Measurements from ENCODE around the gene TNFSF15. TPM values are rescaled to one million over a fixed set of nuclear protein-coding genes. Genes with fewer than 3 reads are reported as not detected.

The TNFSF15 gene
- total RNA-seq, 2 donors from 2014 or later: 1.7 to 9.0 TPM

GRCh38 chr9:114834386-114834785, 28.5 kb upstream of the TNFSF15 start:
- Histone ChIP-seq H3K4me3 (no peak overlapping the region), H3K27me3 (replicated peaks; ENCODE audit: insufficient read depth) (no peaks in the 10 kb centered on the region), H3K27ac (no peak overlapping the region), H3K4me1 (replicated peaks) (no peaks in the 10 kb centered on the region), H3K36me3 (no peaks in the 10 kb centered on the region), H3K9me3 (no peaks in the 10 kb centered on the region)
- DNase-seq (ENCODE audit: low spot score): no peak
- intact Hi-C loops (cut with DNase I): no loop called here
- TF ChIP-seq POLR2AphosphoS5 (IDR thresholded peaks at IDR 0.05): no peak

DNA sequence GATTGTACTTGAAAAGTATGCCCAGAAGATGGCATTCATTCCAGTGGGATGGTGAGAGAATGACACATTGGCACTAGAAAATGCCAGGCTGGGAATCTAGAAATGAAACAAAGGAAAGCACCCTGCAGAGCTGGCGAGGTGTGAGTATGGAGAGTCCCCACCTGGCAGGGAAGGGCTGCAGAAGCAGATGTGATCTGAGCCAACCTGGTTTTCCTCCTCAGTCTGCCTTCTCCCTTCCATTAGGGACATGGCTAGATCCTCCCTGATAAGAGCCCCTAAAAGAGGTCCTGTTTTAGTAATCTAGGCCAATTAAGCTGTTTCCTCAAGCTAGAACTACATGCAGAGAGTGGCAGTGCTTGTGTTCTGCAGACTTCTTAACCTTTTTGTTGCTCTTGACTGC, 24.7 kb upstream of the TNFSF15 start:
- H3K4me1 ChIP-seq (replicated peaks): no peaks in the 10 kb centered on the region
- DNase-seq (ENCODE audit: low spot score): no peak
- H3K27ac ChIP-seq: no peak overlapping the region
- TF ChIP-seq POLR2AphosphoS5 (IDR thresholded peaks at IDR 0.05): no peak
- no peak for TF ChIP-seq POLR2A (IDR thresholded peaks at IDR 0.05)
- TF ChIP-seq, protein P1, sequence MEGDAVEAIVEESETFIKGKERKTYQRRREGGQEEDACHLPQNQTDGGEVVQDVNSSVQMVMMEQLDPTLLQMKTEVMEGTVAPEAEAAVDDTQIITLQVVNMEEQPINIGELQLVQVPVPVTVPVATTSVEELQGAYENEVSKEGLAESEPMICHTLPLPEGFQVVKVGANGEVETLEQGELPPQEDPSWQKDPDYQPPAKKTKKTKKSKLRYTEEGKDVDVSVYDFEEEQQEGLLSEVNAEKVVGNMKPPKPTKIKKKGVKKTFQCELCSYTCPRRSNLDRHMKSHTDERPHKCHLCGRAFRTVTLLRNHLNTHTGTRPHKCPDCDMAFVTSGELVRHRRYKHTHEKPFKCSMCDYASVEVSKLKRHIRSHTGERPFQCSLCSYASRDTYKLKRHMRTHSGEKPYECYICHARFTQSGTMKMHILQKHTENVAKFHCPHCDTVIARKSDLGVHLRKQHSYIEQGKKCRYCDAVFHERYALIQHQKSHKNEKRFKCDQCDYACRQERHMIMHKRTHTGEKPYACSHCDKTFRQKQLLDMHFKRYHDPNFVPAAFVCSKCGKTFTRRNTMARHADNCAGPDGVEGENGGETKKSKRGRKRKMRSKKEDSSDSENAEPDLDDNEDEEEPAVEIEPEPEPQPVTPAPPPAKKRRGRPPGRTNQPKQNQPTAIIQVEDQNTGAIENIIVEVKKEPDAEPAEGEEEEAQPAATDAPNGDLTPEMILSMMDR (IDR thresholded peaks at IDR 0.05): no peak
- 50% methylated on average over 1 of the region's 1 CpG for WGBS
- H3K4me3 ChIP-seq: no peak overlapping the region
- no peaks in the 10 kb centered on the region for H3K27me3 ChIP-seq (replicated peaks; ENCODE audit: insufficient read depth)
- intact Hi-C loops (cut with DNase I): no loop called here
- H3K9me3 ChIP-seq: no peaks in the 10 kb centered on the region
- no peaks in the 10 kb centered on the region for H3K36me3 ChIP-seq

DNA sequence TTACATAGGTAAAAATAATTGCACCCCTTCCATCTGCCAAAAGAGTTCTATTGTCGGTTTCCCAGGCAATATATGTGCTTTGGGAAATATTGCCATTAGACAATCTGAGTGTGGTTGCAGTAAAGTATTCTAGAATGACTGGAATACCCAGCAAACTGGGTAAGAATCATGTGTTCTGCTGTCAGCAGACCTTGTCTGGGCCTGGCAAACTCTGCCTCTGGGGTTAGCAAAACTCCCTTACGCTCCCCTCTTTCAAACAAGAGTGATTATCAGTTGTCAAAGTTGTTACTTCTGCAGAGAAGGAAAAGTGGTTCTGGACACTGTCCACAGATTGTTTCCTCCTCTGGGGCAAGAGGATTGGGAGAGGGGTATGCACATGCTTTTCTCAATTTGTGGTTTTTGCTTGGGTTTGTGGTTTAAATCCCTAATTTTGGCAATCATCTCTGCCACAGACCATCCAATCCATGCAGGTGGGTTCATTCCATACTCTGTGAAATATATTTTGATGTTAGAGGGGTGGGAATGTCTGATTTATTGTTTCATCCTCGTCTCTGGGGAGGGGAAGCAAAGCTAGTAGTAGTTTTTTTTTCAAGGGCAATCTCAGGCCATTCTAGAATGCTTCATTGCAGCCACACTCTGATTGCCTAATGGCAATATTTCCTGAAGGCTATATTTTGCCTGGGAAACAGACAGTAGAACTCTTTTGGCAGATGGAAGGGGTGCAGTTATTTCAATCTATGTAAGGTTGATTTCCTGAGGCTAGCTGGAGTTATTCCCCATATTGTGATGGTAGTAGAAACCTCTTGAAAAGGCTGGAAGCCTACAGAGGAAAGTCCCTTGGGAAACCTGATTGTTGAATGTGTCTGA, 24.0 kb upstream of the TNFSF15 start:
- Histone ChIP-seq H3K36me3 (no peaks in the 10 kb centered on the region), H3K4me1 (replicated peaks) (no peaks in the 10 kb centered on the region), H3K9me3 (no peaks in the 10 kb centered on the region), H3K4me3 (no peak overlapping the region), H3K27ac (no peak overlapping the region), H3K27me3 (replicated peaks; ENCODE audit: insufficient read depth) (no peaks in the 10 kb centered on the region)
- no peak for DNase-seq (ENCODE audit: low spot score)
- no peak for TF ChIP-seq POLR2AphosphoS5 (IDR thresholded peaks at IDR 0.05)
- intact Hi-C loops (cut with DNase I): no loop called here
- 78% methylated on average over 3 of the region's 3 CpGs for WGBS

DNA sequence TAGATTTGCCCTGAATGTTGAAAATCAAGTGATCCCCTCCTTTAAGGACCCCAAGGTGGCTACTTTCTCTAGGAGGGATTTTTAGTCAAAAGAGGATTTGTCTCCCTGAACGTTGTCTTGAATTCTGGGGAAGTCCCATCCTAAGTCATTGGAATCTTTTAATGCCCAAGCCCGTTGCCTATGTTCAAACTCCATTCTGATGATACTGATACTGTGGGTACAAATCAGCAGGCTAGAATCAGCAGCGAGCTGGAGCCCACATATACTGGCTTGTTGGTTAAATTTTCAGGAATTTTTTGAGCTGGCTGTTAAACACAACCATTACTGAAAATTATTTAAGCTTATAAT, 22.4 kb upstream of the TNFSF15 start:
- intact Hi-C loops (cut with DNase I): no loop called here
- no peaks in the 10 kb centered on the region for H3K36me3 ChIP-seq
- TF ChIP-seq POLR2AphosphoS5 (IDR thresholded peaks at IDR 0.05) (no peak), POLR2A (IDR thresholded peaks at IDR 0.05) (no peak)
- TF ChIP-seq, protein P1 (IDR thresholded peaks at IDR 0.05): no peak
- no peak for DNase-seq (ENCODE audit: low spot score)
- H3K4me3 ChIP-seq: no peak overlapping the region
- H3K27me3 ChIP-seq (replicated peaks; ENCODE audit: insufficient read depth): no peaks in the 10 kb centered on the region
- H3K27ac ChIP-seq: no peak overlapping the region
- no peaks in the 10 kb centered on the region for H3K9me3 ChIP-seq
- 87% methylated on average over 3 of the region's 3 CpGs for WGBS
- H3K4me1 ChIP-seq (replicated peaks): no peaks in the 10 kb centered on the region

- H3K9me3 ChIP-seq: no peaks in the 10 kb centered on the region
- 78% methylated on average over 2 of the region's 2 CpGs for WGBS
- intact Hi-C loops (cut with DNase I): no loop called here
Measured at GRCh38 chr9:114827641-114828302, 21.9 kb upstream of the TNFSF15 start.

More at GRCh38 chr9:114827641-114828302, 21.9 kb upstream of the TNFSF15 start:
- H3K4me3 ChIP-seq: no peak overlapping the region
- no peaks in the 10 kb centered on the region for H3K4me1 ChIP-seq (replicated peaks)
- no peaks in the 10 kb centered on the region for H3K27me3 ChIP-seq (replicated peaks; ENCODE audit: insufficient read depth)
- no peak for DNase-seq (ENCODE audit: low spot score)
- no peaks in the 10 kb centered on the region for H3K36me3 ChIP-seq
- no peak overlapping the region for H3K27ac ChIP-seq
- TF ChIP-seq, protein P1 (IDR thresholded peaks at IDR 0.05): no peak
- no peak for TF ChIP-seq POLR2AphosphoS5 (IDR thresholded peaks at IDR 0.05)
- no peak for TF ChIP-seq POLR2A (IDR thresholded peaks at IDR 0.05)
